GM12878 (cell line): Measurements from ENCODE around the gene PLD4. TPM values are rescaled to one million over a fixed set of nuclear protein-coding genes. Genes with fewer than 3 reads are reported as not detected.

ENCODE experiments used
- ASH2L ChIP-seq: fragments of 300-600, 200-600 bp; sonication (generic); IDR thresholded peaks from 2 replicates; pipeline ENCODE4 v1.6.1; 2017; ENCODE audit warnings: low read depth, mild to moderate bottlenecking, borderline replicate concordance
- BACH1 ChIP-seq: fragments of 450-650 bp; IDR thresholded peaks from 2 replicates; pipeline ENCODE4 v1.6.1; 2017; ENCODE audit warnings: mild to moderate bottlenecking, borderline replicate concordance
- BHLHE40 ChIP-seq, 2 experiments: fragments of 450-650 bp in 1 of 2; IDR thresholded peaks; 2 replicates each; pipeline ENCODE4 v1.6.1; 2011 to 2017; ENCODE audit warnings: low read depth in 2 of 2, borderline replicate concordance in 1 of 2, improper control_type of control experiment in 1 of 2, low read length in 1 of 2, mild to moderate bottlenecking in 1 of 2
- CHD4 ChIP-seq: fragments of 200-600 bp; sonication (generic); IDR thresholded peaks from 2 replicates; pipeline ENCODE4 v1.6.1; 2016; ENCODE audit warnings: mild to moderate bottlenecking
- EGR1 ChIP-seq, 2 experiments: IDR thresholded peaks; 1 replicate in 1 of 2; 2 replicates in 1 of 2; pipeline ENCODE4 v1.6.1; 2011 to 2012; ENCODE audit warnings: low read depth in 2 of 2, low read length in 2 of 2, borderline replicate concordance in 1 of 2, mild to moderate bottlenecking in 1 of 2, moderate library complexity in 1 of 2
- GATAD2B ChIP-seq: fragments of 450-650 bp; conservative IDR thresholded peaks from 2 replicates; pipeline ENCODE4 v1.6.1; 2017; ENCODE audit warnings: low read depth, mild to moderate bottlenecking, moderate library complexity
- LARP7 ChIP-seq: fragments of 450-650 bp; IDR thresholded peaks from 2 replicates; pipeline ENCODE4 v1.6.1; 2017; ENCODE audit warnings: mild to moderate bottlenecking
- MYC ChIP-seq: IDR thresholded peaks from 2 replicates; pipeline ENCODE4 v1.6.1; 2011; ENCODE audit warnings: mild to moderate bottlenecking, low read length, moderate library complexity, inconsistent platforms; ENCODE audit not compliant: insufficient read depth, insufficient replicate concordance, insufficient read length, severe bottlenecking
- SMARCA5 ChIP-seq: fragments of 450-650 bp; IDR thresholded peaks from 2 replicates; pipeline ENCODE4 v1.6.1; 2017; ENCODE audit warnings: mild to moderate bottlenecking
- SREBF2 ChIP-seq: IDR thresholded peaks from 2 replicates; pipeline ENCODE4 v1.6.1; 2012; ENCODE audit warnings: mild to moderate bottlenecking, low read length
- SRF ChIP-seq, 2 experiments: IDR thresholded peaks; 2 replicates each; pipeline ENCODE4 v1.6.1; 2011; ENCODE audit warnings: low read depth in 2 of 2, low read length in 2 of 2, mild to moderate bottlenecking in 1 of 2, moderate library complexity in 1 of 2
- TCF12 ChIP-seq: IDR thresholded peaks from 2 replicates; pipeline ENCODE4 v1.6.1; 2011; ENCODE audit warnings: low read depth, mild to moderate bottlenecking, low read length
- polyA plus RNA-seq, 11 experiments: library from polyadenylated mRNA; depleted of rRNA in 4 of 11; unstranded in 6 of 11; stranded (reverse) in 5 of 11; fragments of >200 nt; fragmentation: Nextera tagmentation in 4 of 11; fragmentation: Illumina TruSeq in 1 of 11; extraction: Ambion mirVana in 4 of 11; extraction: Trizol in 1 of 11; gene quantifications; 1 replicate in 1 of 11; 2 replicates in 10 of 11; pipeline versions ENCODE4 v1.2.1 to v1.2.3, GENCODE V29; 2011 to 2016; ENCODE audit warnings: inconsistent platforms in 2 of 11, missing spikeins in 2 of 11, low read depth in 1 of 11
- total RNA-seq, 4 experiments: library from RNA; depleted of rRNA in 3 of 4; stranded (reverse); fragments of >200 nt in 3 of 4; fragmentation: Illumina TruSeq in 1 of 4; extraction: Trizol in 1 of 4; gene quantifications; 2 replicates each; pipeline versions ENCODE4 v1.2.1 to v1.2.3, GENCODE V29; 2013 to 2021
- TF ChIP-seq, protein P1 (sequence below), 3 experiments: IDR thresholded peaks in 2 of 3; conservative IDR thresholded peaks in 1 of 3; 2 replicates each; pipeline ENCODE4 v1.5.1; 2011; ENCODE audit warnings: low read depth in 3 of 3, low read length in 3 of 3, mild to moderate bottlenecking in 3 of 3, control low read depth in 2 of 3, moderate library complexity in 2 of 3, inconsistent platforms in 1 of 3, mixed read lengths in 1 of 3; ENCODE audit not compliant: control insufficient read depth in 2 of 3, insufficient read depth in 1 of 3; ENCODE audit errors: extremely low read depth in 1 of 3
- TF ChIP-seq, protein P2 (sequence below): fragments of 450-650 bp; formaldehyde crosslinking; IDR thresholded peaks from 2 replicates; pipeline ENCODE4 v1.5.0; 2022; ENCODE audit warnings: mild to moderate bottlenecking, missing genetic modification characterization
- TF ChIP-seq, protein P3 (sequence below): fragments of 450-650 bp; conservative IDR thresholded peaks from 2 replicates; pipeline ENCODE4 v1.6.1; 2017; ENCODE audit warnings: mild to moderate bottlenecking, moderate library complexity

The PLD4 gene
- total and polyA plus RNA-seq, 10 of the 15 experiments (the other 5 are each of a cell fraction or from before 2014, with no cell fraction given), result 0.20 to 57.7 (median 9.9) TPM

DNA sequence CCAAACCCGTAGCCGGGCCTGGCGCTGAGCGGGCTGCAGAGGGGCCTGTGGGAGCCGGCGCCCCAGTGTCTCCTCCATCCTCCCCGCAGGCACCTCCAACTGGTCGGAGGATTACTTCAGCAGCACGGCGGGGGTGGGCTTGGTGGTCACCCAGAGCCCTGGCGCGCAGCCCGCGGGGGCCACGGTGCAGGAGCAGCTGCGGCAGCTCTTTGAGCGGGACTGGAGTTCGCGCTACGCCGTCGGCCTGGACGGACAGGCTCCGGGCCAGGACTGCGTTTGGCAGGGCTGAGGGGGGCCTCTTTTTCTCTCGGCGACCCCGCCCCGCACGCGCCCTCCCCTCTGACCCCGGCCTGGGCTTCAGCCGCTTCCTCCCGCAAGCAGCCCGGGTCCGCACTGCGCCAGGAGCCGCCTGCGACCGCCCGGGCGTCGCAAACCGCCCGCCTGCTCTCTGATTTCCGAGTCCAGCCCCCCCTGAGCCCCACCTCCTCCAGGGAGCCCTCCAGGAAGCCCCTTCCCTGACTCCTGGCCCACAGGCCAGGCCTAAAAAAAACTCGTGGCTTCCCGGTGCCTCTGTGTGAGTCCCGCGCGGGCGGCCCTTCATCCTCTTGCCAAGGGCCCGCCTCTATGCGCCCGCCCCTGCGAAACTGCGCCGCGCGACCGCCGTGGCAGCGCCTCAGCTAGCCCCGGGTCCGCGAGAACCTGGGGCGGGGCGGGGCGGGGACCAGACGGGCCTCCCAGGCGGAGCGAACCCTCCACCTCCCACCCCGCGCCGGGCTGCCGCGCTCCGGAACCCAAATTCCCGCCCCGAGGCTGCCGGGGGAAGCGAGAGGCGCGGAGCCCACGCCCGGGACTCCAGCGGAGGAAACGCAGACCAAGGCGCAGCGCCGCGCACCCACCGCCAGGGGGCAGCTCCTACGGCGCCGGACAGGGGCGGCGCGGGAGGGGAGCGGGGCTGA lies 8.3 kb downstream of the PLD4 start (continued):
- TF ChIP-seq TCF12, result peak; percentile 40; the same call in 1 of the 2 replicates
- 0 out of 2 replicates have a peak, but pooled peaks have one; percentile 42 for TF ChIP-seq BACH1
- peak; percentile 75 for TF ChIP-seq LARP7
- TF ChIP-seq EGR1 (IDR thresholded peaks at IDR 0.05; ENCODE audit: borderline replicate concordance in 1 of 2, low read depth in 2 of 2, low read length in 2 of 2), result peak in 1 of 2 experiments; percentile 57; a peak in 2 of 3 replicates
- no peak for TF ChIP-seq GATAD2B
- TF ChIP-seq SREBF2, result no peak
- TF ChIP-seq, protein P1, sequence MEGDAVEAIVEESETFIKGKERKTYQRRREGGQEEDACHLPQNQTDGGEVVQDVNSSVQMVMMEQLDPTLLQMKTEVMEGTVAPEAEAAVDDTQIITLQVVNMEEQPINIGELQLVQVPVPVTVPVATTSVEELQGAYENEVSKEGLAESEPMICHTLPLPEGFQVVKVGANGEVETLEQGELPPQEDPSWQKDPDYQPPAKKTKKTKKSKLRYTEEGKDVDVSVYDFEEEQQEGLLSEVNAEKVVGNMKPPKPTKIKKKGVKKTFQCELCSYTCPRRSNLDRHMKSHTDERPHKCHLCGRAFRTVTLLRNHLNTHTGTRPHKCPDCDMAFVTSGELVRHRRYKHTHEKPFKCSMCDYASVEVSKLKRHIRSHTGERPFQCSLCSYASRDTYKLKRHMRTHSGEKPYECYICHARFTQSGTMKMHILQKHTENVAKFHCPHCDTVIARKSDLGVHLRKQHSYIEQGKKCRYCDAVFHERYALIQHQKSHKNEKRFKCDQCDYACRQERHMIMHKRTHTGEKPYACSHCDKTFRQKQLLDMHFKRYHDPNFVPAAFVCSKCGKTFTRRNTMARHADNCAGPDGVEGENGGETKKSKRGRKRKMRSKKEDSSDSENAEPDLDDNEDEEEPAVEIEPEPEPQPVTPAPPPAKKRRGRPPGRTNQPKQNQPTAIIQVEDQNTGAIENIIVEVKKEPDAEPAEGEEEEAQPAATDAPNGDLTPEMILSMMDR (IDR thresholded peaks at IDR 0.05 in 2 of 3, conservative IDR thresholded peaks at IDR 0.05 in 1 of 3; ENCODE audit: control insufficient read depth in 2 of 3, extremely low read depth in 1 of 3, insufficient read depth in 1 of 3, low read depth in 3 of 3, low read length in 3 of 3), result peak; percentile 44 to 78 (median 67)
- no peak for TF ChIP-seq MYC
- TF ChIP-seq, protein P2, sequence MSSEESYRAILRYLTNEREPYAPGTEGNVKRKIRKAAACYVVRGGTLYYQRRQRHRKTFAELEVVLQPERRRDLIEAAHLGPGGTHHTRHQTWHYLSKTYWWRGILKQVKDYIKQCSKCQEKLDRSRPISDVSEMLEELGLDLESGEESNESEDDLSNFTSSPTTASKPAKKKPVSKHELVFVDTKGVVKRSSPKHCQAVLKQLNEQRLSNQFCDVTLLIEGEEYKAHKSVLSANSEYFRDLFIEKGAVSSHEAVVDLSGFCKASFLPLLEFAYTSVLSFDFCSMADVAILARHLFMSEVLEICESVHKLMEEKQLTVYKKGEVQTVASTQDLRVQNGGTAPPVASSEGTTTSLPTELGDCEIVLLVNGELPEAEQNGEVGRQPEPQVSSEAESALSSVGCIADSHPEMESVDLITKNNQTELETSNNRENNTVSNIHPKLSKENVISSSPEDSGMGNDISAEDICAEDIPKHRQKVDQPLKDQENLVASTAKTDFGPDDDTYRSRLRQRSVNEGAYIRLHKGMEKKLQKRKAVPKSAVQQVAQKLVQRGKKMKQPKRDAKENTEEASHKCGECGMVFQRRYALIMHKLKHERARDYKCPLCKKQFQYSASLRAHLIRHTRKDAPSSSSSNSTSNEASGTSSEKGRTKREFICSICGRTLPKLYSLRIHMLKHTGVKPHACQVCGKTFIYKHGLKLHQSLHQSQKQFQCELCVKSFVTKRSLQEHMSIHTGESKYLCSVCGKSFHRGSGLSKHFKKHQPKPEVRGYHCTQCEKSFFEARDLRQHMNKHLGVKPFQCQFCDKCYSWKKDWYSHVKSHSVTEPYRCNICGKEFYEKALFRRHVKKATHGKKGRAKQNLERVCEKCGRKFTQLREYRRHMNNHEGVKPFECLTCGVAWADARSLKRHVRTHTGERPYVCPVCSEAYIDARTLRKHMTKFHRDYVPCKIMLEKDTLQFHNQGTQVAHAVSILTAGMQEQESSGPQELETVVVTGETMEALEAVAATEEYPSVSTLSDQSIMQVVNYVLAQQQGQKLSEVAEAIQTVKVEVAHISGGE (CRISPR knock-in tag), result peak; percentile 87
- TF ChIP-seq BHLHE40 (IDR thresholded peaks at IDR 0.05; ENCODE audit: borderline replicate concordance in 1 of 2, low read depth in 2 of 2, low read length in 1 of 2), result peak in 1 of 2 experiments; percentile 32; a peak in 1 of 4 replicates
- 0 out of 2 replicates have a peak, but pooled peaks have one; percentile 44 for TF ChIP-seq SMARCA5
- TF ChIP-seq, protein P3, sequence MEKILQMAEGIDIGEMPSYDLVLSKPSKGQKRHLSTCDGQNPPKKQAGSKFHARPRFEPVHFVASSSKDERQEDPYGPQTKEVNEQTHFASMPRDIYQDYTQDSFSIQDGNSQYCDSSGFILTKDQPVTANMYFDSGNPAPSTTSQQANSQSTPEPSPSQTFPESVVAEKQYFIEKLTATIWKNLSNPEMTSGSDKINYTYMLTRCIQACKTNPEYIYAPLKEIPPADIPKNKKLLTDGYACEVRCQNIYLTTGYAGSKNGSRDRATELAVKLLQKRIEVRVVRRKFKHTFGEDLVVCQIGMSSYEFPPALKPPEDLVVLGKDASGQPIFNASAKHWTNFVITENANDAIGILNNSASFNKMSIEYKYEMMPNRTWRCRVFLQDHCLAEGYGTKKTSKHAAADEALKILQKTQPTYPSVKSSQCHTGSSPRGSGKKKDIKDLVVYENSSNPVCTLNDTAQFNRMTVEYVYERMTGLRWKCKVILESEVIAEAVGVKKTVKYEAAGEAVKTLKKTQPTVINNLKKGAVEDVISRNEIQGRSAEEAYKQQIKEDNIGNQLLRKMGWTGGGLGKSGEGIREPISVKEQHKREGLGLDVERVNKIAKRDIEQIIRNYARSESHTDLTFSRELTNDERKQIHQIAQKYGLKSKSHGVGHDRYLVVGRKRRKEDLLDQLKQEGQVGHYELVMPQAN, result no peak
- no peak for TF ChIP-seq ASH2L
- no peak for TF ChIP-seq CHD4
- TF ChIP-seq SRF (IDR thresholded peaks at IDR 0.05; ENCODE audit: low read depth in 2 of 2, low read length in 2 of 2), result 0 out of 4 replicates have a peak, but pooled peaks of 1 of the 2 experiments have one; percentile 50
